HepG2 (cell line): ENCODE measurements around the gene ARPIN. TPM values are rescaled to one million over a fixed set of nuclear protein-coding genes. Genes with fewer than 3 reads are reported as not detected.
"Not testable (repeated sequence)": the region's sequence is repeated elsewhere in the genome, so short reads cannot be mapped to it uniquely, and the experiment has no call there.

Source experiments
- ATAC-seq: fragments of 200-7000 bp; cut with Tn5 transposase; 3 replicates; pipeline ENCODE4 v1.9.1; 2020; ENCODE audit warnings: mild to moderate bottlenecking, moderate library complexity
- BruUV-seq: library from RNA; stranded (reverse); fragments of 400-500 nt; replicated peaks from 2 replicates; lab custom pipeline; 2021; lab: Mats Ljungman, UMichigan
- CTCF ChIA-PET: fragments of 300-600 bp; formaldehyde crosslinking; extraction: SDS; loops from one replicate; lab custom pipeline; 2021; ENCODE audit warnings: low total read pairs, inconsistent platforms, low intra/inter-chr PET ratio; lab: Yijun Ruan, JAX
- POLR2A ChIA-PET: fragments of 350-600 bp; sonication (Branson Sonifier 250); formaldehyde crosslinking; loops from one replicate; lab custom pipeline; 2020; ENCODE audit warnings: antibody characterized with exemption, inconsistent platforms; lab: Yijun Ruan, JAX
- DNase-seq: peaks from one replicate; pipeline ENCODE4 v3.0.0-alpha.2; 2015; ENCODE audit warnings: low spot score
- FAIRE-seq: peaks from 3 replicates; lab custom pipeline; 2011; peaks lifted over from hg19 to GRCh38; lab: Jason Lieb, UNC
- H2AFZ ChIP-seq: one replicate; pipeline ENCODE4 v1.6.1; 2011; ENCODE audit warnings: low read length, inconsistent platforms
- H3K27ac ChIP-seq: fragments of 300-600 bp; 3 replicates; pipeline ENCODE4 v1.8.0; 2011; ENCODE audit warnings: mixed run types, mild to moderate bottlenecking, mixed read lengths, low read length, inconsistent platforms; ENCODE audit not compliant: insufficient read depth; ENCODE audit errors: extremely low read length
- H3K27me3 ChIP-seq, 2 experiments: fragments of 200-600 bp in 1 of 2; 2 replicates in 1 of 2; 3 replicates in 1 of 2; pipeline versions ENCODE4 v1.6.0 to v1.8.0; 2011; ENCODE audit warnings: low read length in 2 of 2, mild to moderate bottlenecking in 2 of 2, moderate library complexity in 2 of 2, inconsistent platforms in 1 of 2; ENCODE audit not compliant: insufficient read depth in 2 of 2, control insufficient read depth in 1 of 2
- H3K36me3 ChIP-seq, 2 experiments: fragments of 200-600 bp in 1 of 2; replicated peaks in 1 of 2; 2 replicates in 1 of 2; 3 replicates in 1 of 2; pipeline versions ENCODE4 v1.5.1 to v1.8.0; 2011; ENCODE audit warnings: low read length in 2 of 2, inconsistent platforms in 1 of 2; ENCODE audit not compliant: insufficient read depth in 2 of 2, control insufficient read depth in 1 of 2
- H3K4me1 ChIP-seq: 2 replicates; pipeline ENCODE4 v1.5.1; 2012; ENCODE audit warnings: low read length, inconsistent platforms; ENCODE audit not compliant: insufficient read depth
- H3K4me2 ChIP-seq: 2 replicates; pipeline ENCODE4 v1.6.0; 2011; ENCODE audit warnings: low read depth, low read length, inconsistent platforms
- H3K4me3 ChIP-seq, 3 experiments: fragments of 200-600 bp in 1 of 3; sonication (generic), shearing (Covaris generic) in 1 of 3; replicated peaks in 1 of 3; 2 replicates each; pipeline ENCODE4 v1.5.1; 2011 to 2016; ENCODE audit warnings: low read length in 3 of 3, inconsistent platforms in 2 of 3, low read depth in 2 of 3, mild to moderate bottlenecking in 2 of 3, control low read depth in 1 of 3, mixed read lengths in 1 of 3; ENCODE audit not compliant: insufficient read depth in 1 of 3
- H3K79me2 ChIP-seq: one replicate; pipeline ENCODE4 v1.6.1; 2011; ENCODE audit warnings: low read length, inconsistent platforms; ENCODE audit not compliant: insufficient read depth
- H3K9ac ChIP-seq: 2 replicates; pipeline ENCODE4 v1.6.0; 2011; ENCODE audit warnings: mild to moderate bottlenecking, low read depth, low read length, inconsistent platforms; ENCODE audit not compliant: insufficient read depth
- H3K9me3 ChIP-seq: 2 replicates; pipeline ENCODE4 v1.5.1; 2012; ENCODE audit warnings: mild to moderate bottlenecking, low read length
- H4K20me1 ChIP-seq: 2 replicates; pipeline ENCODE4 v1.6.0; 2011; ENCODE audit warnings: inconsistent platforms, mild to moderate bottlenecking, low read length, moderate library complexity; ENCODE audit not compliant: insufficient read depth
- ZFP1 ChIP-seq: IDR thresholded peaks from 2 replicates; pipeline ENCODE4 v1.6.1; 2016
- ZNF230 ChIP-seq: sonication (generic); formaldehyde crosslinking; IDR thresholded peaks from 2 replicates; pipeline ENCODE4 v1.4.0; 2020; ENCODE audit warnings: mild to moderate bottlenecking, missing genetic modification reagents
- ZNF263 ChIP-seq: sonication (generic); formaldehyde crosslinking; IDR thresholded peaks from 2 replicates; pipeline ENCODE4 v1.4.0; 2020; ENCODE audit warnings: missing genetic modification reagents
- ZNF564 ChIP-seq: sonication (generic); formaldehyde crosslinking; IDR thresholded peaks from 2 replicates; pipeline ENCODE4 v1.8.1; 2023; ENCODE audit warnings: mild to moderate bottlenecking, missing genetic modification reagents
- WGBS: methylation state at CpG from one replicate; pipeline ENCODE4 v1.1.6; 2017; ENCODE audit warnings: low lambda C conversion rate; 5-methylcytosine and 5-hydroxymethylcytosine counted together
- in situ Hi-C: cut with HindIII; loops from 2 replicates; pipeline ENCODE4 v1.10.0; 2017; ENCODE audit warnings: low pct_unique_long_range_greater_than_20kb; ENCODE audit not compliant: extremely low pct_ligation_motif_present
- intact Hi-C: fragments of 100-400 bp; cut with micrococcal nuclease; formaldehyde crosslinking; loops from one replicate; pipeline ENCODE4 v1.10.0; 2022; ENCODE audit not compliant: unreplicated experiment
- polyA plus RNA-seq, 8 experiments: library from polyadenylated mRNA; depleted of rRNA in 3 of 8; stranded (reverse) in 7 of 8; unstranded in 1 of 8; fragments of >200 nt; fragmentation: Illumina TruSeq in 4 of 8; extraction: Trizol in 4 of 8; gene quantifications; 2 replicates each; pipeline versions ENCODE4 v1.2.1 to v1.2.3, GENCODE V29; 2011 to 2016; ENCODE audit warnings: low read depth in 4 of 8, missing spikeins in 1 of 8, mixed read lengths in 1 of 8; ENCODE audit not compliant: insufficient read depth in 1 of 8
- total RNA-seq, 5 experiments: library from RNA; depleted of rRNA; stranded (reverse); fragments of >200 nt; fragmentation: Illumina TruSeq; extraction: Trizol; gene quantifications; 2 replicates each; pipeline ENCODE4 v1.2.3, GENCODE V29; 2016; ENCODE audit warnings: low read depth in 1 of 5
- TF ChIP-seq, protein P1 (sequence below): sonication (generic); formaldehyde crosslinking; IDR thresholded peaks from 2 replicates; pipeline ENCODE4 v1.5.0; 2020; ENCODE audit warnings: mild to moderate bottlenecking, missing genetic modification reagents
- TF ChIP-seq, protein P2 (sequence below): sonication (generic); formaldehyde crosslinking; IDR thresholded peaks from 2 replicates; pipeline ENCODE4 v1.9.0; 2021; ENCODE audit warnings: missing genetic modification reagents, borderline replicate concordance
- TF ChIP-seq, protein P3 (sequence below): sonication (generic); formaldehyde crosslinking; IDR thresholded peaks from 2 replicates; pipeline ENCODE4 v1.4.0; 2020; ENCODE audit warnings: mild to moderate bottlenecking, missing genetic modification reagents
- TF ChIP-seq, protein P4 (sequence below): sonication (generic); formaldehyde crosslinking; IDR thresholded peaks from 2 replicates; pipeline ENCODE4 v1.5.0; 2020; ENCODE audit warnings: mild to moderate bottlenecking, missing genetic modification reagents

ARPIN gene
- total and polyA plus RNA-seq, 2 of the 13 experiments (the other 11 are each of a cell fraction or from before 2014, with no cell fraction given) = 2.8 to 5.0 TPM

DNA sequence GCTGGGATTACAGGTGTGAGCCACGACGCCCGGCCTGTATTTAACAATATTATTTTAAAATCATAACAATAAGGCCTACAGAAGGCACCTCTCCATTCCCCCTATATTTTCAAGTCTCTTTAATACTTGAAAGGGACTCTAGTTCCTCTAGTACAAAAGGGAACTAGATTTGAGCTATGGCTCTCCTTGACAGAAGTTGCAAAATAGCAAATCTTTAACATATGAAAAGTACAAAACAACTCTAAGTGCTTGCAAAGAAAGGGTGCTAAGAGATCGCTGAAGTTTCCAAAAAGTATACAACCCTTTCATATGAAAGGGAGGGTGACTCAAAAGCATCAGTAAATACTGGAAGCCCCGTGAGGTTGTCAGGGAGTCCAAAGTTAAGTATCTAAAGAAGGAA is 42.7 kb downstream of the ARPIN start (continued):
- TF ChIP-seq ZNF230 (CRISPR knock-in tag) = no peak
- TF ChIP-seq ZNF564 = no peak
- TF ChIP-seq, all 625 proteins: peak for 0

DNA sequence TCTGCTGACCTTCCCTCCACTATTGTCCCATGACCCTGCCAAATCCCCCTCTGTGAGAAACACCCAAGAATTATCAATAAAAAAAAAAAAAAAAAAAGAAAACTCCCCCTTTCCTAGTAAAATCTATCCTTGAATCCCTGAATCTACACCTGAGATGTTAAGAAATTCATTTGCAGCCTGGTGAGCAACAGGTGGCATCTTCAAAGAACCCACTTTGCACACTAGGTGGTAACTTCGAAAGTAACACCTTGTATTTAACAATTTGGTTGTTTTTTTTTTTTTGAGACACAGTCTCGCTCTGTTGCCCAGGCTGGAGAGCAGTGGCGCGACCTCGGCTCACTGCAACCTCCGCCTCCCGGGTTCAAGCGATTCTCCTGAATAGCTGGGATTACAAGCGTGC is 43.3 kb downstream of the ARPIN start:
- BruUV-seq, H3K4me3 ChIP-seq, H3K4me2 ChIP-seq, H3K9ac ChIP-seq, H2AFZ ChIP-seq, H3K36me3 ChIP-seq, intact Hi-C loops, H3K27me3 ChIP-seq, H3K79me2 ChIP-seq, ATAC-seq, H3K9me3 ChIP-seq, H3K27ac ChIP-seq, DNase-seq, in situ Hi-C loops, CTCF ChIA-PET, POLR2A ChIA-PET, FAIRE-seq, H4K20me1 ChIP-seq: not testable (repeated sequence)
- 93% methylated on average over 9 of the region's 9 CpGs for WGBS
- peaks cover 27% of the 10 kb centered on the region for H3K4me1 ChIP-seq

DNA sequence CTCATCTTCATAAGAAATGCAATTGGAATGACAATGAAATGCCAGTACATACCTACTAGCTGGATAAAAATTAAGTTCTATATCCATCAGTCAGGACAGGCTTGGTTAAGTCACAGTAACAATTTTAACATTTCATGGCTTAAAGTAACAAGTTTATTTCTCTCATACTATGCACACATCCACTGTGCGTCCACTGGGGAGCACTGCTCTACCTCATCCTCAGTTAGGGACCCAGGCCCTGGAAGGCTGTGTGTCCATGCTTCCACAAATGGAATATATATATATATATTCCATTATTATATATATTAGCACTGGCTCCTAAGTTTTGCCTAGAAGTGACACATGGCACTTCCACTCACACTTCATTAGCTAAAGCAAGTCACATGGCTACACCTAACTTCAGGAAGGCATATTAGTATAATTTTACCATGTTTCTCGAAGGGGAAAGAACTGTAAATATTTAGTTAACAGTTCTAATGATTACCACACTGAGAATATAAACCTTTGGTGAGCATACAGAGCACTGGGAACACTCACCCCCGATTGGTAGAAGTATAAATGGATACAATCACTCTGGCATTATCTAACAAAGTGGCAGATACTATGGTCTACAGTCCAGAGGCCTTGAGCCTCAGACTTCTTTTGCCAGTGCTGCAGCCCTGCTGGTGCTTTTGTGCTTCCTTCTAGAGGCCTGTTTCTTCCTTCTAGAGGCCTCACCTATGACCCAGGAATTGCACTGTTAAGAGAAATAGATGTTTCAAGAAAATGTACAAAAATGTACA is 47.6 kb downstream of the ARPIN start:
- no peak overlapping the region for H3K9ac ChIP-seq
- H3K79me2 ChIP-seq = no peaks in the 10 kb centered on the region
- H3K36me3 ChIP-seq = peaks cover 3 to 10% of the 10 kb centered on the region in 2 experiments; a peak in 3 of 5 replicates
- H3K27ac ChIP-seq = no peak overlapping the region
- no peaks in the 10 kb centered on the region for H3K9me3 ChIP-seq
- DNase-seq (no peak), ATAC-seq (peak; percentile 47; the same call in 2 of the 3 replicates), FAIRE-seq (no peak)
- no peaks in the 10 kb centered on the region for H3K27me3 ChIP-seq
- BruUV-seq = no TSS peak
- 58% methylated on average over 3 of the region's 3 CpGs for WGBS
- CTCF ChIA-PET = no interaction called here
- intact Hi-C loops = no loop called here
- H3K4me2 ChIP-seq = no peak overlapping the region
- H4K20me1 ChIP-seq = no peaks in the 10 kb centered on the region
- peaks cover 22% of the 10 kb centered on the region for H3K4me1 ChIP-seq
- POLR2A ChIA-PET = no interaction called here
- H3K4me3 ChIP-seq = no peak overlapping the region
- in situ Hi-C loops = no loop called here
- H2AFZ ChIP-seq = no peak overlapping the region
- TF ChIP-seq, protein P1, sequence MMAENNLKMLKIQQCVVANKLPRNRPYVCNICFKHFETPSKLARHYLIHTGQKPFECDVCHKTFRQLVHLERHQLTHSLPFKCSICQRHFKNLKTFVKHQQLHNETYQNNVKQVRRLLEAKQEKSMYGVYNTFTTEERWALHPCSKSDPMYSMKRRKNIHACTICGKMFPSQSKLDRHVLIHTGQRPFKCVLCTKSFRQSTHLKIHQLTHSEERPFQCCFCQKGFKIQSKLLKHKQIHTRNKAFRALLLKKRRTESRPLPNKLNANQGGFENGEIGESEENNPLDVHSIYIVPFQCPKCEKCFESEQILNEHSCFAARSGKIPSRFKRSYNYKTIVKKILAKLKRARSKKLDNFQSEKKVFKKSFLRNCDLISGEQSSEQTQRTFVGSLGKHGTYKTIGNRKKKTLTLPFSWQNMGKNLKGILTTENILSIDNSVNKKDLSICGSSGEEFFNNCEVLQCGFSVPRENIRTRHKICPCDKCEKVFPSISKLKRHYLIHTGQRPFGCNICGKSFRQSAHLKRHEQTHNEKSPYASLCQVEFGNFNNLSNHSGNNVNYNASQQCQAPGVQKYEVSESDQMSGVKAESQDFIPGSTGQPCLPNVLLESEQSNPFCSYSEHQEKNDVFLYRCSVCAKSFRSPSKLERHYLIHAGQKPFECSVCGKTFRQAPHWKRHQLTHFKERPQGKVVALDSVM (CRISPR knock-in tag) = no peak
- TF ChIP-seq, protein P2, sequence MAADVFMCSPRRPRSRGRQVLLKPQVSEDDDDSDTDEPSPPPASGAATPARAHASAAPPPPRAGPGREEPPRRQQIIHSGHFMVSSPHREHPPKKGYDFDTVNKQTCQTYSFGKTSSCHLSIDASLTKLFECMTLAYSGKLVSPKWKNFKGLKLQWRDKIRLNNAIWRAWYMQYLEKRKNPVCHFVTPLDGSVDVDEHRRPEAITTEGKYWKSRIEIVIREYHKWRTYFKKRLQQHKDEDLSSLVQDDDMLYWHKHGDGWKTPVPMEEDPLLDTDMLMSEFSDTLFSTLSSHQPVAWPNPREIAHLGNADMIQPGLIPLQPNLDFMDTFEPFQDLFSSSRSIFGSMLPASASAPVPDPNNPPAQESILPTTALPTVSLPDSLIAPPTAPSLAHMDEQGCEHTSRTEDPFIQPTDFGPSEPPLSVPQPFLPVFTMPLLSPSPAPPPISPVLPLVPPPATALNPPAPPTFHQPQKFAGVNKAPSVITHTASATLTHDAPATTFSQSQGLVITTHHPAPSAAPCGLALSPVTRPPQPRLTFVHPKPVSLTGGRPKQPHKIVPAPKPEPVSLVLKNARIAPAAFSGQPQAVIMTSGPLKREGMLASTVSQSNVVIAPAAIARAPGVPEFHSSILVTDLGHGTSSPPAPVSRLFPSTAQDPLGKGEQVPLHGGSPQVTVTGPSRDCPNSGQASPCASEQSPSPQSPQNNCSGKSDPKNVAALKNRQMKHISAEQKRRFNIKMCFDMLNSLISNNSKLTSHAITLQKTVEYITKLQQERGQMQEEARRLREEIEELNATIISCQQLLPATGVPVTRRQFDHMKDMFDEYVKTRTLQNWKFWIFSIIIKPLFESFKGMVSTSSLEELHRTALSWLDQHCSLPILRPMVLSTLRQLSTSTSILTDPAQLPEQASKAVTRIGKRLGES (CRISPR knock-in tag) = no peak
- TF ChIP-seq ZFP1 (no peak), ZNF263 (CRISPR knock-in tag) (0 out of 2 replicates have a peak, but pooled peaks have one; percentile 52)
- TF ChIP-seq, protein P3, sequence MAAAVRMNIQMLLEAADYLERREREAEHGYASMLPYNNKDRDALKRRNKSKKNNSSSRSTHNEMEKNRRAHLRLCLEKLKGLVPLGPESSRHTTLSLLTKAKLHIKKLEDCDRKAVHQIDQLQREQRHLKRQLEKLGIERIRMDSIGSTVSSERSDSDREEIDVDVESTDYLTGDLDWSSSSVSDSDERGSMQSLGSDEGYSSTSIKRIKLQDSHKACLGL = no peak
- TF ChIP-seq, protein P4, sequence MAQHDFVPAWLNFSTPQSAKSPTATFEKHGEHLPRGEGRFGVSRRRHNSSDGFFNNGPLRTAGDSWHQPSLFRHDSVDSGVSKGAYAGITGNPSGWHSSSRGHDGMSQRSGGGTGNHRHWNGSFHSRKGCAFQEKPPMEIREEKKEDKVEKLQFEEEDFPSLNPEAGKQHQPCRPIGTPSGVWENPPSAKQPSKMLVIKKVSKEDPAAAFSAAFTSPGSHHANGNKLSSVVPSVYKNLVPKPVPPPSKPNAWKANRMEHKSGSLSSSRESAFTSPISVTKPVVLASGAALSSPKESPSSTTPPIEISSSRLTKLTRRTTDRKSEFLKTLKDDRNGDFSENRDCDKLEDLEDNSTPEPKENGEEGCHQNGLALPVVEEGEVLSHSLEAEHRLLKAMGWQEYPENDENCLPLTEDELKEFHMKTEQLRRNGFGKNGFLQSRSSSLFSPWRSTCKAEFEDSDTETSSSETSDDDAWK = no peak
